Breast epithelium (tissue), 4 donors: ENCODE measurements around the gene GNAO1. TPM values are rescaled to one million over a fixed set of nuclear protein-coding genes. Genes with fewer than 3 reads are reported as not detected.

ENCODE experiments used
- DNase-seq, 2 donors: peaks; one replicate each; pipeline ENCODE4 v3.0.0-alpha.2; 2019; ENCODE audit warnings: low spot score in 2 of 2
- H3K27ac ChIP-seq, 2 donors: fragments of 200-600 bp; sonication (generic) in 1 of 2; one replicate each; pipeline ENCODE4 v1.5.1; 2016 to 2019; ENCODE audit warnings: mild to moderate bottlenecking in 1 of 2
- H3K27me3 ChIP-seq, 2 donors: fragments of 200-600 bp; sonication (generic) in 1 of 2; one replicate each; pipeline versions ENCODE4 v1.5.1 to v1.6.0; 2017 to 2019; ENCODE audit warnings: control low read depth in 1 of 2, mild to moderate bottlenecking in 1 of 2
- H3K36me3 ChIP-seq: fragments of 200-600 bp; one replicate; pipeline ENCODE4 v1.5.1; 2019
- H3K4me1 ChIP-seq, 2 donors: fragments of 200-600 bp; sonication (generic); one replicate each; pipeline ENCODE4 v1.5.1; 2016 to 2019; ENCODE audit warnings: control low read depth in 1 of 2
- H3K4me3 ChIP-seq, 3 donors: fragments of 200-600 bp; sonication (generic); 1 replicate in 2 of 3; 2 replicates in 1 of 3; pipeline ENCODE4 v1.5.1; 2016 to 2019; ENCODE audit warnings: mild to moderate bottlenecking in 3 of 3, moderate library complexity in 2 of 3
- H3K9me3 ChIP-seq, 2 donors: fragments of 200-600 bp; sonication (generic) in 1 of 2; one replicate each; pipeline ENCODE4 v1.5.1; 2016 to 2019; ENCODE audit warnings: control low read depth in 1 of 2
- CTCF ChIP-seq, 3 donors: fragments of 450-650 bp; IDR thresholded peaks; one replicate each; pipeline ENCODE4 v1.5.1; 2016 to 2017; ENCODE audit warnings: antibody characterized with exemption in 3 of 3, mild to moderate bottlenecking in 3 of 3, moderate library complexity in 3 of 3
- POLR2A ChIP-seq: fragments of 450-650 bp; IDR thresholded peaks from one replicate; pipeline ENCODE4 v1.6.1; 2016; ENCODE audit warnings: antibody characterized with exemption, mild to moderate bottlenecking, moderate library complexity
- POLR2AphosphoS5 ChIP-seq, 3 donors: sonication (generic); formaldehyde crosslinking; IDR thresholded peaks; one replicate each; pipeline ENCODE4 v1.6.1; 2017; ENCODE audit warnings: antibody characterized with exemption in 3 of 3
- intact Hi-C: fragments of 100-400 bp; cut with DNase I; formaldehyde crosslinking; loops from one replicate; pipeline ENCODE4 v1.15.1; 2023; ENCODE audit warnings: low total_unique reads
- total RNA-seq, 3 donors: library from RNA; depleted of rRNA; stranded (reverse); fragments of >200 nt; gene quantifications; one replicate each; pipeline ENCODE4 v1.1.0, GENCODE V29; 2016

GNAO1 gene
- total RNA-seq, 3 donors from 2014 or later, result 0.96 to 1.9 (median 0.98) TPM

- TF ChIP-seq CTCF (IDR thresholded peaks at IDR 0.05) (no peak), POLR2AphosphoS5 (IDR thresholded peaks at IDR 0.05) (no peak), POLR2A (no peak)
- Histone ChIP-seq H3K36me3 (no peaks in the 10 kb centered on the region), H3K27me3 (no peaks in the 10 kb centered on the region), H3K9me3 (no peaks in the 10 kb centered on the region), H3K4me3 (no peak overlapping the region), H3K27ac (no peak overlapping the region), H3K4me1 (no peaks in the 10 kb centered on the region)
- DNase-seq, result no peak
- intact Hi-C loops, result loop anchor here (10.0 kb wide), 2 partner anchors 367 to 757 kb away; no protein-coding TSS in a partner anchor
Measured at GRCh38 chr16:56311208-56312027, 120.1 kb downstream of the GNAO1 start.

GRCh38 chr16:56312028-56312300 lies 120.7 kb downstream of the GNAO1 start:
- no peak overlapping the region for H3K27ac ChIP-seq
- no peak overlapping the region for H3K4me3 ChIP-seq
- intact Hi-C loops, result loop anchor here (10.0 kb wide), 2 partner anchors 367 to 757 kb away; no protein-coding TSS in a partner anchor
- no peaks in the 10 kb centered on the region for H3K4me1 ChIP-seq
- H3K9me3 ChIP-seq, result no peaks in the 10 kb centered on the region
- DNase-seq, result no peak
- no peak for TF ChIP-seq CTCF (IDR thresholded peaks at IDR 0.05)
- no peak for TF ChIP-seq POLR2AphosphoS5 (IDR thresholded peaks at IDR 0.05)
- no peak for TF ChIP-seq POLR2A
- no peaks in the 10 kb centered on the region for H3K36me3 ChIP-seq
- H3K27me3 ChIP-seq, result no peaks in the 10 kb centered on the region

- no peak overlapping the region for H3K27ac ChIP-seq
- no peaks in the 10 kb centered on the region for H3K9me3 ChIP-seq
- intact Hi-C loops, result loop anchor here (10.0 kb wide), 2 partner anchors 368 to 758 kb away; no protein-coding TSS in a partner anchor
- TF ChIP-seq POLR2A (no peak), POLR2AphosphoS5 (IDR thresholded peaks at IDR 0.05) (no peak), CTCF (IDR thresholded peaks at IDR 0.05) (no peak)
- no peaks in the 10 kb centered on the region for H3K27me3 ChIP-seq
- no peaks in the 10 kb centered on the region for H3K4me1 ChIP-seq
- H3K36me3 ChIP-seq, result no peaks in the 10 kb centered on the region
- no peak for DNase-seq
- H3K4me3 ChIP-seq, result no peak overlapping the region
Measured at GRCh38 chr16:56312556-56312955, 121.3 kb downstream of the GNAO1 start.

- no peak overlapping the region for H3K4me3 ChIP-seq
- no peaks in the 10 kb centered on the region for H3K4me1 ChIP-seq
- no peaks in the 10 kb centered on the region for H3K36me3 ChIP-seq
- DNase-seq, result no peak
- H3K9me3 ChIP-seq, result no peaks in the 10 kb centered on the region
- intact Hi-C loops, result loop anchor here (10.0 kb wide), 2 partner anchors 370 to 760 kb away; no protein-coding TSS in a partner anchor
- H3K27ac ChIP-seq, result no peak overlapping the region
- no peaks in the 10 kb centered on the region for H3K27me3 ChIP-seq
- TF ChIP-seq POLR2AphosphoS5 (IDR thresholded peaks at IDR 0.05), result no peak
- no peak for TF ChIP-seq POLR2A
- TF ChIP-seq CTCF (IDR thresholded peaks at IDR 0.05), result no peak
Measured at GRCh38 chr16:56314244-56314850, 123.1 kb downstream of the GNAO1 start.

- no peak for TF ChIP-seq CTCF (IDR thresholded peaks at IDR 0.05)
- no peak for TF ChIP-seq POLR2AphosphoS5 (IDR thresholded peaks at IDR 0.05)
- no peak for TF ChIP-seq POLR2A
- DNase-seq, result no peak
- Histone ChIP-seq H3K4me3 (no peak overlapping the region), H3K9me3 (no peaks in the 10 kb centered on the region), H3K36me3 (no peaks in the 10 kb centered on the region), H3K4me1 (no peaks in the 10 kb centered on the region), H3K27ac (no peak overlapping the region), H3K27me3 (no peaks in the 10 kb centered on the region)
- intact Hi-C loops, result loop anchor here (10.0 kb wide), 2 partner anchors 371 to 761 kb away; no protein-coding TSS in a partner anchor
Measured at GRCh38 chr16:56315955-56316354, 124.7 kb downstream of the GNAO1 start.
